HepG2 (cell line): ENCODE results near the gene C11orf24. TPM values are rescaled to one million over a fixed set of nuclear protein-coding genes. Genes with fewer than 3 reads are reported as not detected.
A peak's percentile ranks its signal among the peaks of the same experiment; 100 is the strongest.

Experiments used
- ATF7 ChIP-seq, 2 experiments: fragments of 450-650 bp in 1 of 2; sonication (generic) in 1 of 2; formaldehyde crosslinking in 1 of 2; IDR thresholded peaks; 2 replicates each; pipeline versions ENCODE4 v1.4.0 to v1.6.1; 2016 to 2020; ENCODE audit warnings: antibody characterized with exemption in 1 of 2, mild to moderate bottlenecking in 1 of 2, missing genetic modification reagents in 1 of 2
- BRD4 ChIP-seq: sonication (generic); formaldehyde crosslinking; IDR thresholded peaks from 2 replicates; pipeline ENCODE4 v1.4.0; 2020; ENCODE audit warnings: missing genetic modification reagents
- CEBPB ChIP-seq: IDR thresholded peaks from 2 replicates; pipeline ENCODE4 v1.6.1; 2011; ENCODE audit warnings: low read depth, low read length, improper control_type of control experiment, borderline replicate concordance
- DPF2 ChIP-seq: sonication (generic); formaldehyde crosslinking; IDR thresholded peaks from 2 replicates; pipeline ENCODE4 v1.4.0; 2020; ENCODE audit warnings: mild to moderate bottlenecking, low read depth, missing genetic modification reagents, borderline replicate concordance
- EEA1 ChIP-seq: sonication (generic); formaldehyde crosslinking; IDR thresholded peaks from 2 replicates; pipeline ENCODE4 v1.5.1; 2020; ENCODE audit warnings: mild to moderate bottlenecking, missing genetic modification reagents, borderline replicate concordance
- ELF3 ChIP-seq: IDR thresholded peaks from 2 replicates; pipeline ENCODE4 v1.6.1; 2016; ENCODE audit warnings: missing genetic modification reagents, missing compliant biosample characterization
- HMG20B ChIP-seq: conservative IDR thresholded peaks from 2 replicates; pipeline ENCODE4 v1.6.1; 2016; ENCODE audit warnings: missing genetic modification reagents, missing compliant biosample characterization
- IRX3 ChIP-seq: sonication (generic); formaldehyde crosslinking; IDR thresholded peaks from 2 replicates; pipeline ENCODE4 v1.8.1; 2023; ENCODE audit warnings: mild to moderate bottlenecking, low read depth, missing genetic modification reagents, borderline replicate concordance
- KLF12 ChIP-seq: sonication (generic); formaldehyde crosslinking; IDR thresholded peaks from 2 replicates; pipeline ENCODE4 v1.4.0; 2020; ENCODE audit warnings: missing genetic modification reagents, borderline replicate concordance
- NAIF1 ChIP-seq: sonication (generic); formaldehyde crosslinking; IDR thresholded peaks from 2 replicates; pipeline ENCODE4 v1.5.0; 2020; ENCODE audit warnings: mild to moderate bottlenecking, missing genetic modification reagents, borderline replicate concordance
- RBFOX2 ChIP-seq: fragments of 200-400 bp; formaldehyde crosslinking; IDR thresholded peaks from 2 replicates; pipeline ENCODE4 v1.6.1; 2017; ENCODE audit warnings: low read depth, mild to moderate bottlenecking, low read length
- RFX3 ChIP-seq: IDR thresholded peaks from 2 replicates; pipeline ENCODE4 v1.6.1; 2016; ENCODE audit warnings: missing biosample characterization, missing genetic modification reagents
- SMYD3 ChIP-seq: sonication (generic); formaldehyde crosslinking; IDR thresholded peaks from 2 replicates; pipeline ENCODE4 v1.8.1; 2023; ENCODE audit warnings: mild to moderate bottlenecking, missing genetic modification reagents
- TCF12 ChIP-seq, 2 experiments: fragments of 450-650 bp in 1 of 2; sonication (generic) in 1 of 2; formaldehyde crosslinking in 1 of 2; IDR thresholded peaks; 2 replicates each; pipeline versions ENCODE4 v1.6.1 to v1.8.0; 2017 to 2022; ENCODE audit warnings: antibody characterized with exemption in 1 of 2, mild to moderate bottlenecking in 1 of 2, missing genetic modification reagents in 1 of 2, moderate library complexity in 1 of 2
- TOE1 ChIP-seq: sonication (generic); formaldehyde crosslinking; IDR thresholded peaks from 2 replicates; pipeline ENCODE4 v1.4.0; 2020; ENCODE audit warnings: mild to moderate bottlenecking, missing genetic modification reagents
- ZNF20 ChIP-seq: sonication (generic); formaldehyde crosslinking; IDR thresholded peaks from 2 replicates; pipeline ENCODE4 v1.4.0; 2020; ENCODE audit warnings: mild to moderate bottlenecking, moderate library complexity, missing genetic modification reagents
- ZNF3 ChIP-seq: IDR thresholded peaks from 2 replicates; pipeline ENCODE4 v1.7.0; 2017; ENCODE audit warnings: inconsistent platforms
- ZNF460 ChIP-seq: sonication (generic); formaldehyde crosslinking; IDR thresholded peaks from 2 replicates; pipeline ENCODE4 v1.5.1; 2020; ENCODE audit warnings: missing genetic modification reagents, mild to moderate bottlenecking, borderline replicate concordance
- ZNF704 ChIP-seq: sonication (generic); formaldehyde crosslinking; IDR thresholded peaks from 2 replicates; pipeline ENCODE4 v1.8.1; 2023; ENCODE audit warnings: mild to moderate bottlenecking, inconsistent platforms, moderate library complexity, missing genetic modification reagents, borderline replicate concordance
- ZNF737 ChIP-seq: sonication (generic); formaldehyde crosslinking; IDR thresholded peaks from 2 replicates; pipeline ENCODE4 v1.5.0; 2020; ENCODE audit warnings: missing genetic modification reagents, mild to moderate bottlenecking, borderline replicate concordance
- ZSCAN20 ChIP-seq: sonication (generic); formaldehyde crosslinking; IDR thresholded peaks from 2 replicates; pipeline ENCODE4 v1.4.0; 2020; ENCODE audit warnings: missing genetic modification reagents, mild to moderate bottlenecking, borderline replicate concordance
- polyA plus RNA-seq, 8 experiments: library from polyadenylated mRNA; depleted of rRNA in 3 of 8; stranded (reverse) in 7 of 8; unstranded in 1 of 8; fragments of >200 nt; fragmentation: Illumina TruSeq in 4 of 8; extraction: Trizol in 4 of 8; gene quantifications; 2 replicates each; pipeline versions ENCODE4 v1.2.1 to v1.2.3, GENCODE V29; 2011 to 2016; ENCODE audit warnings: low read depth in 4 of 8, missing spikeins in 1 of 8, mixed read lengths in 1 of 8; ENCODE audit not compliant: insufficient read depth in 1 of 8
- total RNA-seq, 5 experiments: library from RNA; depleted of rRNA; stranded (reverse); fragments of >200 nt; fragmentation: Illumina TruSeq; extraction: Trizol; gene quantifications; 2 replicates each; pipeline ENCODE4 v1.2.3, GENCODE V29; 2016; ENCODE audit warnings: low read depth in 1 of 5
- TF ChIP-seq, protein P1 (sequence below): sonication (generic); formaldehyde crosslinking; IDR thresholded peaks from 2 replicates; pipeline ENCODE4 v1.8.0; 2022; ENCODE audit warnings: mild to moderate bottlenecking, missing genetic modification reagents; ENCODE audit not compliant: insufficient replicate concordance
- TF ChIP-seq, protein P2 (sequence below): sonication (generic); formaldehyde crosslinking; IDR thresholded peaks from 2 replicates; pipeline ENCODE4 v1.4.0; 2020; ENCODE audit warnings: missing genetic modification reagents, low read depth, mild to moderate bottlenecking, borderline replicate concordance

Gene C11orf24
- total and polyA plus RNA-seq, 2 of the 13 experiments (the other 11 are each of a cell fraction or from before 2014, with no cell fraction given) = 52.9 to 55.5 TPM

DNA sequence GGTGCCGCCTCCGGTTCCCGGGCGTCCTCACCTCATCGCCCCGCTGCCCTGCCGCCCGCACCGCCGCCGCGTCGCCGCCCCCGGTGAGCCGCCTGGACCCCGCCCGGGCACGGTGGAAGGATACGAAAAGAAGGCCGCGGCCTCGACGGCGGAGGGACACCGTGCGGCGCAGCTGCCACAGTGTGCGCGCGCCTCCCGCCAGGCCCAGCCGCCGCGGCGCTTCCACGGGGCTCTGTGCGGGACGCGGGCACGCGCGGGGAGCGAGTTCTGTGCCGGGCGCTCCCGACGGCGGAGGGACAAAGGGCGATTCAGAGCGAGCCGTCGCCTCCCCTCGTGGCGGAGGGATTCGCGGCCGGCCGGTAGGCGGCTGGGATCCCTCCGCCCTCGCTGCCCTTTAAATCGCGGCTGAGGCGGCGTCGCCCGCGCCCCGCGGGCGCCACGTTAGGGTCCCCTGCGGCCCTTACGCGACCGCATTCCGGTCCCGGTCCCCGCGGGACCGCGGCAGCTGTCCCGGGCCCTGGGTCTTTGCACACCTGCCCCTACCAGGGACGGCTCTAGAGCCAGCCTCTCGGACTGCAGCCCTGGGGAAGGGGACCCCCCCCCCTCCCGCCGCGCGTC lies 58.1 kb downstream of the C11orf24 start (continued):
- peak; percentile 97; the same call in 1 of the 2 replicates for TF ChIP-seq BRD4 (CRISPR knock-in tag)
- no peak for TF ChIP-seq EEA1 (CRISPR knock-in tag)
- TF ChIP-seq, protein P1, sequence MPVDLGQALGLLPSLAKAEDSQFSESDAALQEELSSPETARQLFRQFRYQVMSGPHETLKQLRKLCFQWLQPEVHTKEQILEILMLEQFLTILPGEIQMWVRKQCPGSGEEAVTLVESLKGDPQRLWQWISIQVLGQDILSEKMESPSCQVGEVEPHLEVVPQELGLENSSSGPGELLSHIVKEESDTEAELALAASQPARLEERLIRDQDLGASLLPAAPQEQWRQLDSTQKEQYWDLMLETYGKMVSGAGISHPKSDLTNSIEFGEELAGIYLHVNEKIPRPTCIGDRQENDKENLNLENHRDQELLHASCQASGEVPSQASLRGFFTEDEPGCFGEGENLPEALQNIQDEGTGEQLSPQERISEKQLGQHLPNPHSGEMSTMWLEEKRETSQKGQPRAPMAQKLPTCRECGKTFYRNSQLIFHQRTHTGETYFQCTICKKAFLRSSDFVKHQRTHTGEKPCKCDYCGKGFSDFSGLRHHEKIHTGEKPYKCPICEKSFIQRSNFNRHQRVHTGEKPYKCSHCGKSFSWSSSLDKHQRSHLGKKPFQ (CRISPR knock-in tag) = no peak
- no peak for TF ChIP-seq TCF12 (IDR thresholded peaks at IDR 0.05)
- no peak; the same call in 1 of the 2 replicates for TF ChIP-seq TCF12 (CRISPR knock-in tag; IDR thresholded peaks at IDR 0.05)
- no peak for TF ChIP-seq ZNF737
- no peak for TF ChIP-seq IRX3 (CRISPR knock-in tag)
- no peak for TF ChIP-seq RFX3
- no peak for TF ChIP-seq ZNF20
- TF ChIP-seq ZNF3 (CRISPR knock-in tag) = no peak
- TF ChIP-seq DPF2 (CRISPR knock-in tag) = no peak
- no peak for TF ChIP-seq ZNF704 (CRISPR knock-in tag)
- TF ChIP-seq, protein P2, sequence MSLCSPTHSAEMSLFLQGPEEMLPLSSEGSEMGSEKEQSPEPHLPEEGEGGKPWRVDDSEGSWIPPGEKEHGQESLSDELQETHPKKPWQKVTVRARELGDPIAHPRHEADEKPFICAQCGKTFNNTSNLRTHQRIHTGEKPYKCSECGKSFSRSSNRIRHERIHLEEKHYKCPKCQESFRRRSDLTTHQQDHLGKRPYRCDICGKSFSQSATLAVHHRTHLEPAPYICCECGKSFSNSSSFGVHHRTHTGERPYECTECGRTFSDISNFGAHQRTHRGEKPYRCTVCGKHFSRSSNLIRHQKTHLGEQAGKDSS (CRISPR knock-in tag) = no peak
- peak; percentile 43; the same call in 1 of the 2 replicates for TF ChIP-seq SMYD3 (CRISPR knock-in tag)
- no peak for TF ChIP-seq ATF7 (IDR thresholded peaks at IDR 0.05)
- no peak for TF ChIP-seq ATF7 (CRISPR knock-in tag; IDR thresholded peaks at IDR 0.05)
- TF ChIP-seq RBFOX2 = peak; percentile 98
- no peak for TF ChIP-seq ZNF460 (CRISPR knock-in tag)
- TF ChIP-seq ZSCAN20 (CRISPR knock-in tag) = peak; percentile 72; the same call in 1 of the 2 replicates
- 0 out of 2 replicates have a peak, but pooled peaks have one; percentile 31 for TF ChIP-seq TOE1 (CRISPR knock-in tag)
- TF ChIP-seq CEBPB = no peak
- TF ChIP-seq HMG20B (CRISPR knock-in tag) = 0 out of 2 replicates have a peak, but pooled peaks have one; percentile 14
- peak; percentile 40; the same call in 1 of the 2 replicates for TF ChIP-seq ELF3 (CRISPR knock-in tag)
- TF ChIP-seq KLF12 (CRISPR knock-in tag) = peak; percentile 69; the same call in 1 of the 2 replicates
- no peak; the same call in 1 of the 2 replicates for TF ChIP-seq NAIF1 (CRISPR knock-in tag)
